ENCODE results near the gene ELF4.

Gene ELF4

GRCh38 chrX:130114141-130114588, 3.9 kb upstream of the ELF4 start:
- DNase-seq: no peak

GRCh38 chrX:130111220-130112154, 1.2 kb upstream of the ELF4 start:
- H3K4me1 ChIP-seq: peaks cover 0 to 34% (median 12%) of the 10 kb centered on the region in 4 donors
- no peaks in the 10 kb centered on the region for H3K9me3 ChIP-seq
- peak overlapping the region; percentile 84 to 90 for H3K4me3 ChIP-seq
- DNase-seq: no peak
- no peaks in the 10 kb centered on the region for H3K27me3 ChIP-seq
- intact Hi-C loops (cut with DNase I; ENCODE audit: low total_unique reads): loop anchor here (5.0 kb wide), 1 partner anchor 66 kb away; no protein-coding TSS in a partner anchor
- no peak for TF ChIP-seq CTCF (IDR thresholded peaks at IDR 0.05)
- H3K27ac ChIP-seq: peak overlapping the region; percentile 96 to 98
- H3K36me3 ChIP-seq: no peaks in the 10 kb centered on the region

More at GRCh38 chrX:130114141-130114588, 3.9 kb upstream of the ELF4 start:
- H3K4me3 ChIP-seq: no peak overlapping the region
- no peaks in the 10 kb centered on the region for H3K9me3 ChIP-seq
- H3K36me3 ChIP-seq: no peaks in the 10 kb centered on the region
- TF ChIP-seq CTCF (IDR thresholded peaks at IDR 0.05): no peak
- H3K27ac ChIP-seq: no peak overlapping the region
- no peaks in the 10 kb centered on the region for H3K27me3 ChIP-seq
- intact Hi-C loops (cut with DNase I; ENCODE audit: low total_unique reads): loop anchor here (5.0 kb wide), 1 partner anchor 63 kb away; no protein-coding TSS in a partner anchor
- peaks cover 0 to 19% (median under 1%) of the 10 kb centered on the region in 4 donors for H3K4me1 ChIP-seq

GRCh38 chrX:130109429-130110378, 593 bp downstream of the ELF4 start:
- peak in 1 of 2 donors; percentile 73 for DNase-seq
- Histone ChIP-seq H3K36me3 (no peaks in the 10 kb centered on the region), H3K27me3 (no peaks in the 10 kb centered on the region), H3K27ac (peak overlapping the region; percentile 96 to 98), H3K9me3 (no peaks in the 10 kb centered on the region), H3K4me1 (peaks cover 0 to 52% (median 18%) of the 10 kb centered on the region in 4 donors), H3K4me3 (peak overlapping the region; percentile 84 to 90)
- intact Hi-C loops (cut with DNase I; ENCODE audit: low total_unique reads): loop anchor here (5.0 kb wide), 1 partner anchor 68 kb away; no protein-coding TSS in a partner anchor
- TF ChIP-seq CTCF (IDR thresholded peaks at IDR 0.05): no peak

- peak; percentile 51 to 69 for DNase-seq
- Histone ChIP-seq H3K27ac (peak overlapping the region; percentile 96 to 98), H3K4me1 (peaks cover 0 to 57% (median 18%) of the 10 kb centered on the region in 4 donors), H3K4me3 (peak overlapping the region; percentile 84 to 90), H3K36me3 (no peaks in the 10 kb centered on the region), H3K9me3 (no peaks in the 10 kb centered on the region), H3K27me3 (no peaks in the 10 kb centered on the region)
- intact Hi-C loops (cut with DNase I; ENCODE audit: low total_unique reads): no loop called here
- TF ChIP-seq CTCF (IDR thresholded peaks at IDR 0.05): no peak
Observed at GRCh38 chrX:130108647-130109428, 1.5 kb downstream of the ELF4 start.
